Measurements from ENCODE around the gene SNRNP70. TPM values are rescaled to one million over a fixed set of nuclear protein-coding genes. Genes with fewer than 3 reads are reported as not detected.

Gene SNRNP70
- total and polyA plus RNA-seq, 2 donors (not counting 1 experiment from before 2014, with no cell fraction given), result 72.2 to 142 TPM

GRCh38 chr19:49132974-49133609, 47.8 kb downstream of the SNRNP70 start:
- Histone ChIP-seq H2AFZ (ENCODE audit: low read length) (no peak overlapping the region), H3K4me2 (ENCODE audit: extremely low read depth, insufficient read depth, low read length) (no peak overlapping the region), H3K4me1 (ENCODE audit: control insufficient read depth, extremely low read depth, insufficient read depth, low read length) (peaks cover 5% of the 10 kb centered on the region), H3K79me2 (ENCODE audit: control insufficient read depth, insufficient read depth, low read length) (no peaks in the 10 kb centered on the region), H3K9me3 (ENCODE audit: control insufficient read depth, insufficient read depth, low read depth, low read length) (no peaks in the 10 kb centered on the region), H3K4me3 (replicated peaks in 1 of 4; ENCODE audit: control extremely low read depth in 1 of 4, insufficient read depth in 1 of 4, low read depth in 3 of 4, low read length in 4 of 4) (no peak overlapping the region), H3K36me3 (ENCODE audit: control insufficient read depth, insufficient read depth, low read length) (no peaks in the 10 kb centered on the region), H4K20me1 (ENCODE audit: control insufficient read depth, extremely low read depth, insufficient read depth, low read length) (no peaks in the 10 kb centered on the region), H3K27me3 (ENCODE audit: control insufficient read depth, insufficient read depth, low read length) (no peaks in the 10 kb centered on the region), H3K9ac (ENCODE audit: insufficient read depth, low read length) (no peak overlapping the region), H3K27ac (ENCODE audit: insufficient read depth, low read length) (no peak overlapping the region)
- no peak for DNase-seq (ENCODE audit: low read depth in 2 of 2)
- TF ChIP-seq EZH2 (IDR thresholded peaks at IDR 0.05; ENCODE audit: low read length, missing control alignments), result no peak
- TF ChIP-seq, protein P1, sequence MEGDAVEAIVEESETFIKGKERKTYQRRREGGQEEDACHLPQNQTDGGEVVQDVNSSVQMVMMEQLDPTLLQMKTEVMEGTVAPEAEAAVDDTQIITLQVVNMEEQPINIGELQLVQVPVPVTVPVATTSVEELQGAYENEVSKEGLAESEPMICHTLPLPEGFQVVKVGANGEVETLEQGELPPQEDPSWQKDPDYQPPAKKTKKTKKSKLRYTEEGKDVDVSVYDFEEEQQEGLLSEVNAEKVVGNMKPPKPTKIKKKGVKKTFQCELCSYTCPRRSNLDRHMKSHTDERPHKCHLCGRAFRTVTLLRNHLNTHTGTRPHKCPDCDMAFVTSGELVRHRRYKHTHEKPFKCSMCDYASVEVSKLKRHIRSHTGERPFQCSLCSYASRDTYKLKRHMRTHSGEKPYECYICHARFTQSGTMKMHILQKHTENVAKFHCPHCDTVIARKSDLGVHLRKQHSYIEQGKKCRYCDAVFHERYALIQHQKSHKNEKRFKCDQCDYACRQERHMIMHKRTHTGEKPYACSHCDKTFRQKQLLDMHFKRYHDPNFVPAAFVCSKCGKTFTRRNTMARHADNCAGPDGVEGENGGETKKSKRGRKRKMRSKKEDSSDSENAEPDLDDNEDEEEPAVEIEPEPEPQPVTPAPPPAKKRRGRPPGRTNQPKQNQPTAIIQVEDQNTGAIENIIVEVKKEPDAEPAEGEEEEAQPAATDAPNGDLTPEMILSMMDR (conservative IDR thresholded peaks at IDR 0.05 in 1 of 2, IDR thresholded peaks at IDR 0.05 in 1 of 2; ENCODE audit: low read depth in 1 of 2, low read length in 2 of 2), result no peak

- H3K36me3 ChIP-seq (ENCODE audit: control insufficient read depth, insufficient read depth, low read length), result no peaks in the 10 kb centered on the region
- no peaks in the 10 kb centered on the region for H3K9me3 ChIP-seq (ENCODE audit: control insufficient read depth, insufficient read depth, low read depth, low read length)
- H3K4me3 ChIP-seq (replicated peaks in 1 of 4; ENCODE audit: control extremely low read depth in 1 of 4, insufficient read depth in 1 of 4, low read depth in 3 of 4, low read length in 4 of 4), result peak overlapping the region in 2 of 4 experiments; percentile 25 to 26
- peaks cover 5% of the 10 kb centered on the region for H3K4me1 ChIP-seq (ENCODE audit: control insufficient read depth, extremely low read depth, insufficient read depth, low read length)
- H3K9ac ChIP-seq (ENCODE audit: insufficient read depth, low read length), result no peak overlapping the region
- DNase-seq (ENCODE audit: low read depth in 2 of 2), result peak; percentile 20 to 63
- no peaks in the 10 kb centered on the region for H3K79me2 ChIP-seq (ENCODE audit: control insufficient read depth, insufficient read depth, low read length)
- TF ChIP-seq, protein P1 (conservative IDR thresholded peaks at IDR 0.05 in 1 of 2, IDR thresholded peaks at IDR 0.05 in 1 of 2; ENCODE audit: low read depth in 1 of 2, low read length in 2 of 2), result peak in 1 of 2 donors; percentile 3
- no peak for TF ChIP-seq EZH2 (IDR thresholded peaks at IDR 0.05; ENCODE audit: low read length, missing control alignments)
- H3K27me3 ChIP-seq (ENCODE audit: control insufficient read depth, insufficient read depth, low read length), result no peaks in the 10 kb centered on the region
- no peak overlapping the region for H2AFZ ChIP-seq (ENCODE audit: low read length)
- no peak overlapping the region for H3K4me2 ChIP-seq (ENCODE audit: extremely low read depth, insufficient read depth, low read length)
- H4K20me1 ChIP-seq (ENCODE audit: control insufficient read depth, extremely low read depth, insufficient read depth, low read length), result no peaks in the 10 kb centered on the region
- no peak overlapping the region for H3K27ac ChIP-seq (ENCODE audit: insufficient read depth, low read length)
Observed at GRCh38 chr19:49133621-49134454, 48.6 kb downstream of the SNRNP70 start.

DNA sequence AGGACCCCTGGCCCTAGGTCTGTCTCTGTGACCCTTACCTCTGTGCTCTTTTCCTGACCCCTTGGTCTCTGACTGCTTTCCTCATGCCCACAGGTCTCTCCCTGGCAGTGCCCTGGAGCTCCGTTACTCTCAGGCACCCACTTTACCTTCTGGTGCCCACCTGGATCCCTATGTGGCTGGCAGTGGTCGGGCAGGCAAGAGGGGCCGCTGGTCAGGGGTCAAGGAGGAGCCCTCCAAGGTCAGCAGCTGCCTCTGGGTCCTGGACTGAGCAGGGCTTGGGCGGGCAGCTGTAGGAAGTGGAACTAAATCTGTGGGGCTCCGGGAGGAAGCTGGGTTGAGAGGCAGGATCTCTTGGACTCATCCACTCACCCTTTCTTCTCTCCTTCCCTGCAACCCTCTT, 50.4 kb downstream of the SNRNP70 start:
- H3K9me3 ChIP-seq (ENCODE audit: control insufficient read depth, insufficient read depth, low read depth, low read length), result no peaks in the 10 kb centered on the region
- no peaks in the 10 kb centered on the region for H3K79me2 ChIP-seq (ENCODE audit: control insufficient read depth, insufficient read depth, low read length)
- H3K27me3 ChIP-seq (ENCODE audit: control insufficient read depth, insufficient read depth, low read length), result no peaks in the 10 kb centered on the region
- H3K27ac ChIP-seq (ENCODE audit: insufficient read depth, low read length), result no peak overlapping the region
- H3K36me3 ChIP-seq (ENCODE audit: control insufficient read depth, insufficient read depth, low read length), result no peaks in the 10 kb centered on the region
- no peak overlapping the region for H3K4me3 ChIP-seq (replicated peaks in 1 of 4; ENCODE audit: control extremely low read depth in 1 of 4, insufficient read depth in 1 of 4, low read depth in 3 of 4, low read length in 4 of 4)
- DNase-seq (ENCODE audit: low read depth in 2 of 2), result no peak
- H3K9ac ChIP-seq (ENCODE audit: insufficient read depth, low read length), result no peak overlapping the region
- H2AFZ ChIP-seq (ENCODE audit: low read length), result no peak overlapping the region
- TF ChIP-seq, protein P1 (conservative IDR thresholded peaks at IDR 0.05 in 1 of 2, IDR thresholded peaks at IDR 0.05 in 1 of 2; ENCODE audit: low read depth in 1 of 2, low read length in 2 of 2), result no peak
- no peak for TF ChIP-seq EZH2 (IDR thresholded peaks at IDR 0.05; ENCODE audit: low read length, missing control alignments)
- H3K4me2 ChIP-seq (ENCODE audit: extremely low read depth, insufficient read depth, low read length), result no peak overlapping the region
- no peaks in the 10 kb centered on the region for H4K20me1 ChIP-seq (ENCODE audit: control insufficient read depth, extremely low read depth, insufficient read depth, low read length)
- H3K4me1 ChIP-seq (ENCODE audit: control insufficient read depth, extremely low read depth, insufficient read depth, low read length), result peaks cover 5% of the 10 kb centered on the region
